GM13977 (cell line): ENCODE measurements around the gene THADA.

Source experiments
- DNase-seq: peaks from one replicate; pipeline ENCODE4 v3.0.0; 2012; ENCODE audit warnings: low spot score
- CTCF ChIP-seq: IDR thresholded peaks from 2 replicates; pipeline ENCODE4 v1.5.1; 2012; ENCODE audit warnings: mild to moderate bottlenecking, control low read depth; ENCODE audit not compliant: insufficient read depth; ENCODE audit errors: extremely low read depth, missing control alignments
- in situ Hi-C: fragments of 300-500 bp; cut with MboI; formaldehyde crosslinking; loops from one replicate; pipeline ENCODE4 v1.12.0; 2022; ENCODE audit warnings: low sequenced_read_pairs, low pct_unique_long_range_greater_than_20kb, mixed read lengths, inconsistent platforms; ENCODE audit not compliant: unreplicated experiment

THADA gene

GRCh38 chr2:43276962-43277391 lies 318.9 kb downstream of the THADA start:
- in situ Hi-C loops: no loop called here
- DNase-seq: no peak
- TF ChIP-seq CTCF: no peak

GRCh38 chr2:43276266-43276941 lies 319.4 kb downstream of the THADA start:
- in situ Hi-C loops: no loop called here
- no peak for DNase-seq
- no peak for TF ChIP-seq CTCF

DNA sequence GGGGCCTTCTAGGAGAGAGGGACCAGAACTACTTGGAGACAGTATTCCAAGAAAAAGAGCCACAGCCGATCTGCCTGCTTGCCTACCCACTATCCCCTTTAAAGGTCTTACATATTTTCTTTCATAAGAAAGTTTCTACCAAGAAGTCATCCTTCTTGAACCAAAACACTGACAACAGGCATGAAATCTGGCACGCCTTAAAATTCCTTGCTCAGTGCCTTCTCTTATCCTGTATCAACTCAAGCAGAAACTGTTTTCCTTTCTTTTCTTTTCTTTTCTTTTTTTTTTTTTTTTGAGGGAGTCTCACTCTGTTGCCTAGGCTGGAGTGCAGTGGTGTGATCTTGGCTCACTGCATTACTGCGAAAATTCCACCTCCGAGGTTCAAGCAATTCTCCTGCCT lies 321.1 kb downstream of the THADA start:
- DNase-seq: no peak
- in situ Hi-C loops: no loop called here
- no peak for TF ChIP-seq CTCF

- in situ Hi-C loops: no loop called here
- no peak for TF ChIP-seq CTCF
- DNase-seq: no peak
Measured at GRCh38 chr2:43274055-43274454, 321.8 kb downstream of the THADA start.

GRCh38 chr2:43273529-43273928 lies 322.3 kb downstream of the THADA start:
- TF ChIP-seq CTCF: no peak
- in situ Hi-C loops: no loop called here
- DNase-seq: no peak

GRCh38 chr2:43270930-43271615 lies 324.8 kb downstream of the THADA start:
- no peak for TF ChIP-seq CTCF
- in situ Hi-C loops: no loop called here
- DNase-seq: no peak
